ENCODE data around the gene MACROD1.

DNA sequence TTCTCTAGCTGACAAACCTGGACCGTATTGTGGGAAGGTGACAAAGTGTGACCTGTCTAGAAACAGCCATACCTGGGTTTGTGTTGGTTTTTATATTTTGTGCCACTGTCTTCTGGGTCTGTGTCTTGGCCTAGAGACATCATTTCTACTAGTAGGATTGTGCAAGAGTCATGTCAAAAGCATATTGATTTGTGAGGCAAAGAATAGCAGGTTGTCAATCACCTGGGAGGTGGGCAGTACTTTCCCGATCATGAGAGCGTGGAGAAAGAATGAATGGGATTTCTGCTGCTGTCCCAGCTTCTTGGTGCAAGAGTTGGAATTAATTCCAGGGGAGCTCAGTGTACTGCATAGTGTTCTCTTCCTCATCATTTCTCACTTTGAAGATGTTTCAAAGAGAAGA is 35.6 kb upstream of the MACROD1 start:
- TF ChIP-seq, protein P1, sequence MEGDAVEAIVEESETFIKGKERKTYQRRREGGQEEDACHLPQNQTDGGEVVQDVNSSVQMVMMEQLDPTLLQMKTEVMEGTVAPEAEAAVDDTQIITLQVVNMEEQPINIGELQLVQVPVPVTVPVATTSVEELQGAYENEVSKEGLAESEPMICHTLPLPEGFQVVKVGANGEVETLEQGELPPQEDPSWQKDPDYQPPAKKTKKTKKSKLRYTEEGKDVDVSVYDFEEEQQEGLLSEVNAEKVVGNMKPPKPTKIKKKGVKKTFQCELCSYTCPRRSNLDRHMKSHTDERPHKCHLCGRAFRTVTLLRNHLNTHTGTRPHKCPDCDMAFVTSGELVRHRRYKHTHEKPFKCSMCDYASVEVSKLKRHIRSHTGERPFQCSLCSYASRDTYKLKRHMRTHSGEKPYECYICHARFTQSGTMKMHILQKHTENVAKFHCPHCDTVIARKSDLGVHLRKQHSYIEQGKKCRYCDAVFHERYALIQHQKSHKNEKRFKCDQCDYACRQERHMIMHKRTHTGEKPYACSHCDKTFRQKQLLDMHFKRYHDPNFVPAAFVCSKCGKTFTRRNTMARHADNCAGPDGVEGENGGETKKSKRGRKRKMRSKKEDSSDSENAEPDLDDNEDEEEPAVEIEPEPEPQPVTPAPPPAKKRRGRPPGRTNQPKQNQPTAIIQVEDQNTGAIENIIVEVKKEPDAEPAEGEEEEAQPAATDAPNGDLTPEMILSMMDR (IDR thresholded peaks at IDR 0.05): no peak
- TF ChIP-seq POLR2A (IDR thresholded peaks at IDR 0.05): no peak

Data from Peyer's patch (tissue), 4 donors.